PC-3 (cell line): Measurements from ENCODE around the gene PFKFB2. TPM values are rescaled to one million over a fixed set of nuclear protein-coding genes. Genes with fewer than 3 reads are reported as not detected.

Experiments used
- ATAC-seq: fragments of 200-7000 bp; cut with Tn5 transposase; 2 replicates; pipeline ENCODE4 v1.9.1; 2020; ENCODE audit warnings: mild to moderate bottlenecking, moderate library complexity
- BruUV-seq: library from RNA; stranded (reverse); fragments of 400-500 nt; replicated peaks from 2 replicates; lab custom pipeline; 2021; lab: Mats Ljungman, UMichigan
- CTCF ChIA-PET: fragments of 300-600 bp; sonication (Branson Sonifier 250); formaldehyde crosslinking; loops from one replicate; lab custom pipeline; 2022; ENCODE audit warnings: antibody characterized with exemption; lab: Charles Lee
- POLR2A ChIA-PET: fragments of 300-600 bp; sonication (Branson Sonifier 250); formaldehyde crosslinking; loops from one replicate; lab custom pipeline; 2022; ENCODE audit warnings: antibody characterized with exemption; ENCODE audit not compliant: unreplicated experiment; lab: Charles Lee
- DNase-seq: peaks from one replicate; pipeline ENCODE4 v3.0.0-alpha.2; 2015
- H2AFZ ChIP-seq: fragments of 300-600 bp; sonication (generic); 2 replicates; pipeline ENCODE4 v1.6.0; 2016; ENCODE audit warnings: antibody characterized with exemption, low read length
- H3F3A ChIP-seq: fragments of 300-600 bp; sonication (generic); one replicate; pipeline ENCODE4 v1.6.0; 2017; ENCODE audit warnings: antibody characterized with exemption, low read length, control low read depth, mild to moderate bottlenecking; ENCODE audit not compliant: unreplicated experiment
- H3K27ac ChIP-seq: fragments of 300-600 bp; sonication (generic); 2 replicates; pipeline ENCODE4 v1.5.1; 2016; ENCODE audit warnings: mild to moderate bottlenecking, low read length
- H3K27me3 ChIP-seq: fragments of 300-600 bp; sonication (generic); 2 replicates; pipeline ENCODE4 v1.6.1; 2016; ENCODE audit warnings: low read length, mixed read lengths
- H3K36me3 ChIP-seq: fragments of 300-600 bp; sonication (generic); 2 replicates; pipeline ENCODE4 v1.6.1; 2016; ENCODE audit warnings: low read depth, mixed run types, low read length, mixed read lengths
- H3K4me1 ChIP-seq: fragments of 300-600 bp; sonication (generic); 2 replicates; pipeline ENCODE4 v1.5.1; 2016; ENCODE audit warnings: low read length; ENCODE audit not compliant: insufficient read depth
- H3K4me2 ChIP-seq: fragments of 300-600 bp; sonication (generic); 2 replicates; pipeline ENCODE4 v1.6.0; 2016; ENCODE audit warnings: low read length
- H3K4me3 ChIP-seq: fragments of 300-600 bp; sonication (generic); 2 replicates; pipeline ENCODE4 v1.5.1; 2016; ENCODE audit warnings: mild to moderate bottlenecking, low read length, mixed read lengths
- H3K79me2 ChIP-seq: fragments of 300-600 bp; sonication (generic); 2 replicates; pipeline ENCODE4 v1.6.1; 2017; ENCODE audit warnings: low read length, mixed read lengths
- H3K9ac ChIP-seq: fragments of 300-600 bp; sonication (generic); 2 replicates; pipeline ENCODE4 v1.6.0; 2016; ENCODE audit warnings: mild to moderate bottlenecking, low read length
- H3K9me2 ChIP-seq: fragments of 300-600 bp; sonication (generic); replicated peaks from 2 replicates; pipeline ENCODE4 v1.6.1; 2016; ENCODE audit warnings: mixed run types, low read length, mixed read lengths
- H3K9me3 ChIP-seq: fragments of 300-600 bp; sonication (generic); 2 replicates; pipeline ENCODE4 v1.6.1; 2016; ENCODE audit warnings: low read length, mixed read lengths
- H4K20me1 ChIP-seq: fragments of 300-600 bp; sonication (generic); 2 replicates; pipeline ENCODE4 v1.6.1; 2016; ENCODE audit warnings: low read length, mixed read lengths
- CTCF ChIP-seq: fragments of 300-600 bp; sonication (generic); conservative IDR thresholded peaks from 2 replicates; pipeline ENCODE4 v1.5.1; 2017; ENCODE audit warnings: antibody characterized with exemption, low read depth, mild to moderate bottlenecking, low read length
- EZH2 ChIP-seq: fragments of 300-600 bp; sonication (generic); IDR thresholded peaks from one replicate; pipeline ENCODE4 v1.6.1; 2017; ENCODE audit warnings: antibody characterized with exemption, mild to moderate bottlenecking, low read length; ENCODE audit not compliant: unreplicated experiment
- EZH2phosphoT487 ChIP-seq: fragments of 300-600 bp; sonication (generic); IDR thresholded peaks from 2 replicates; pipeline ENCODE4 v1.6.1; 2018; ENCODE audit warnings: mild to moderate bottlenecking, antibody characterized with exemption, low read length, borderline replicate concordance
- intact Hi-C: fragments of 100-400 bp; cut with micrococcal nuclease; formaldehyde crosslinking; loops from 2 replicates; pipeline ENCODE4 v1.9.0; 2023
- total RNA-seq: library from RNA; depleted of rRNA; stranded (reverse); fragments of >200 nt; gene quantifications from 2 replicates; pipeline ENCODE4 v1.2.3, GENCODE V29; 2014

Gene PFKFB2
- total RNA-seq, 1 experiment from 2014 or later, result 48.6 TPM

- H4K20me1 ChIP-seq, result no peaks in the 10 kb centered on the region
- ChIA-PET POLR2A (interaction anchor here (0.5 to 5.8 kb wide), 7 partner anchors 10 to 346 kb away, joined by 3 to 97 read pairs (median 5); partner anchors contain the start of genes C1orf116 and PFKFB2), CTCF (interaction anchor here (0.6 to 3.7 kb wide), 9 partner anchors 10 to 297 kb away, joined by 3 to 22 read pairs (median 5); partner anchors contain the start of genes C1orf116 and PFKFB2)
- no TSS peak for BruUV-seq
- peak overlapping the region; percentile 55 for H3K4me2 ChIP-seq
- DNase-seq (peak; percentile 65), ATAC-seq (no peak)
- H3K9me2 ChIP-seq, result no peaks in the 10 kb centered on the region
- H3K27ac ChIP-seq, result peak overlapping the region; percentile 95
- H2AFZ ChIP-seq, result no peak overlapping the region
- intact Hi-C loops, result loop anchor here (1.0 to 10.0 kb wide), 4 partner anchors 9 to 283 kb away; no protein-coding TSS in a partner anchor
- H3K9ac ChIP-seq, result peak overlapping the region; percentile 86
- H3F3A ChIP-seq, result peaks cover 36% of the 10 kb centered on the region
- H3K36me3 ChIP-seq, result peaks cover 40% of the 10 kb centered on the region
- no peaks in the 10 kb centered on the region for H3K27me3 ChIP-seq
- no peaks in the 10 kb centered on the region for H3K9me3 ChIP-seq
- peaks cover 96% of the 10 kb centered on the region for H3K4me1 ChIP-seq
- no peak overlapping the region for H3K4me3 ChIP-seq
- no peak; the same call in 1 of the 2 replicates for TF ChIP-seq CTCF
- no peak for TF ChIP-seq EZH2
- TF ChIP-seq EZH2phosphoT487, result no peak
- H3K79me2 ChIP-seq, result peaks cover 49% of the 10 kb centered on the region
These were observed 31.0 kb upstream of the PFKFB2 start for GRCh38 chr1:207021876-207022596.

- Histone ChIP-seq H3K36me3 (peaks cover 40% of the 10 kb centered on the region), H3K9me2 (no peaks in the 10 kb centered on the region), H3K4me1 (peaks cover 98% of the 10 kb centered on the region), H3K4me2 (no peak overlapping the region), H3K9ac (peak overlapping the region; percentile 86), H3K4me3 (no peak overlapping the region), H4K20me1 (no peaks in the 10 kb centered on the region), H2AFZ (no peak overlapping the region), H3K9me3 (no peaks in the 10 kb centered on the region), H3K79me2 (peaks cover 56% of the 10 kb centered on the region), H3F3A (peaks cover 37% of the 10 kb centered on the region), H3K27ac (peak overlapping the region; percentile 95), H3K27me3 (no peaks in the 10 kb centered on the region)
- intact Hi-C loops, result loop anchor here (10.0 kb wide), 1 partner anchor 282 kb away; no protein-coding TSS in a partner anchor
- DNase-seq (no peak), ATAC-seq (no peak)
- CTCF ChIA-PET, result interaction anchor here (0.9 kb wide), 1 partner anchor 30 kb away, joined by 3 read pairs; the partner anchor contains the start of gene PFKFB2
- TF ChIP-seq EZH2phosphoT487 (no peak), EZH2 (no peak), CTCF (no peak)
- no TSS peak for BruUV-seq
- POLR2A ChIA-PET, result interaction anchor here (0.6 to 5.8 kb wide), 3 partner anchors 9 to 110 kb away, joined by 3 to 97 read pairs (median 52); partner anchors contain the start of gene C1orf116
These were observed 29.9 kb upstream of the PFKFB2 start for GRCh38 chr1:207022996-207023679.
